GM18909 (cell line): ENCODE measurements around the gene ZDHHC22.

ENCODE experiments used
- ATAC-seq: cut with Tn5 transposase; IDR thresholded peaks from one replicate; pipeline ENCODE4 v1.9.1; 2021; ENCODE audit warnings: mild to moderate bottlenecking; ENCODE audit not compliant: unreplicated experiment, poor library complexity

Gene ZDHHC22

DNA sequence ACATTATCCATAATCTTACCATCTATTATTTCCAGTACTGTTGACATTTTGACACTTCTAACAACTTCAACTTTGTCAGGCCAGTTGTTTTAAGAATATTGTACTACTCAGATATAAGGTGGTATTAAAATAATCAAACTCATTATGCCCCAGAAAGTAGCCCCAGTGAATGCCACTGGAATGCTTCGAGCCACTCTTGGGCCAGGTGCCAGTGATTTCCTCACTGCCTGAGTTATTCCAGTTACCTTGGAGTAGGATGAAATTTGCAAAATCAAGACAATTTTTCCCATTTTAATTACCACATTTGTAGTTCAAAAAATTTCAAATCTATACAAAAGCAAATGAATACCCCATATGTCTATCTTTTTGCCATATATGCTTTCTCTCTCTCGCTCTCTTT lies 34.4 kb downstream of the ZDHHC22 start:
- no peak for ATAC-seq

GRCh38 chr14:77106666-77107065 lies 34.9 kb downstream of the ZDHHC22 start:
- no peak for ATAC-seq

GRCh38 chr14:77105145-77105939 lies 36.2 kb downstream of the ZDHHC22 start:
- no peak for ATAC-seq

GRCh38 chr14:77104393-77104792 lies 37.2 kb downstream of the ZDHHC22 start:
- no peak for ATAC-seq

DNA sequence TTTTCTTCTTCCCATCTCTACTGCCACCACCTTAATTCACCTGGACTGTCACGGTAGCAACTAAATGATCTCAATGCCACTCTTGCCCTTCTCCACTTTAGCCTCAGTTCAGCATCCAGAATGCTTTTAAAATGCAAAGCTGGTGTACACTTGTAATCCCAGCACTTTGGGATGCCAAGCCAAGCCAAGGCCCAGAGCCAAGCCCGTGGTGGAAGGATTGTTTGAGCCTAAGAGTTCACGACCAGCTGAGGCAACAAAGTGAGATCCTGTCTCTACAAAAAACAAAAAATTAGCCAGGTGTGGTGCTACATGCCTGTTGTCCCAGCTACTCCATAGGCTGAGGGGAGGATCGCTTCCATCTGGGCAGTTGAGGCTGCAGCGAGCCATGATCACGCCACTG lies 37.6 kb downstream of the ZDHHC22 start:
- ATAC-seq: no peak

GRCh38 chr14:77103475-77103874 lies 38.1 kb downstream of the ZDHHC22 start:
- ATAC-seq: no peak

DNA sequence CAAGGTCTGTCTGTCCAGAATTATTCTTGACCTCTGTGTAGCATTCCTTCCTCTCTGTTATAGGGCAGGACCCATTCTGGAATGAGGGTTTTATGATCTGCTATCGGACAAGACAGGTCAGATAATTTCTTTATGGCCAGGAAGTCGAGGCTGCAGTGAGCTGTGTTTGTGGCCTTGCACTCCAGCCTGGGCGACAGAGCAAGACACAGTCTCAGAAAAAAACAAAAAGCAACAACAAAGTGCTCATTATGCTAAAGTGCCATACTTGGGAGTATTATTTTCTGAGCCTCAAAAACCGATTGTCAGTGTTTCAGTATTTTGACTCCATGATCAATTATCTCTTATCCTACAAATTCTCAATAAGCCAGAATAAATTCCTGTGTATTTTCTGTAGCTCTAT lies 39.4 kb downstream of the ZDHHC22 start:
- no peak for ATAC-seq

DNA sequence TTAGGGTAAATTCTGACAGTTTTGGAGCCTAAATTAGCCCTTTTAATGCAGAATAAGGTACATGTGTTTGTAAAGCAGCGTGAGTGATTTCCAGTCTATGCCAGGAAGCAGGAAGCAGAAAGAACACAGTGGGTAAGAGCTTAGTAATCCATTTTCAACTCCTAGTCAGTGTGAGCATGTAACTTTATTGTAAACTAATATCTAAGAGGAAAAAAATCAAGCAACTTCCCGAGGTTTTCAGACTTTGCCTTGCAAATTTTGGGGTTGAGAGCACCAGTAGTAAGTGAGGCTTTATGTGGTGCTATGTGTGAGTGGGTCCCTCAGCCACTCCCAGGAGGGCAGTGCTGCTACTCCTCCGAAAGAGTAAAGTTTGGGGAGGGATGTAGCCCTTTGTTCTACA lies 40.6 kb downstream of the ZDHHC22 start:
- no peak for ATAC-seq

- no peak for ATAC-seq
These were observed 42.0 kb downstream of the ZDHHC22 start for GRCh38 chr14:77099425-77100167.

DNA sequence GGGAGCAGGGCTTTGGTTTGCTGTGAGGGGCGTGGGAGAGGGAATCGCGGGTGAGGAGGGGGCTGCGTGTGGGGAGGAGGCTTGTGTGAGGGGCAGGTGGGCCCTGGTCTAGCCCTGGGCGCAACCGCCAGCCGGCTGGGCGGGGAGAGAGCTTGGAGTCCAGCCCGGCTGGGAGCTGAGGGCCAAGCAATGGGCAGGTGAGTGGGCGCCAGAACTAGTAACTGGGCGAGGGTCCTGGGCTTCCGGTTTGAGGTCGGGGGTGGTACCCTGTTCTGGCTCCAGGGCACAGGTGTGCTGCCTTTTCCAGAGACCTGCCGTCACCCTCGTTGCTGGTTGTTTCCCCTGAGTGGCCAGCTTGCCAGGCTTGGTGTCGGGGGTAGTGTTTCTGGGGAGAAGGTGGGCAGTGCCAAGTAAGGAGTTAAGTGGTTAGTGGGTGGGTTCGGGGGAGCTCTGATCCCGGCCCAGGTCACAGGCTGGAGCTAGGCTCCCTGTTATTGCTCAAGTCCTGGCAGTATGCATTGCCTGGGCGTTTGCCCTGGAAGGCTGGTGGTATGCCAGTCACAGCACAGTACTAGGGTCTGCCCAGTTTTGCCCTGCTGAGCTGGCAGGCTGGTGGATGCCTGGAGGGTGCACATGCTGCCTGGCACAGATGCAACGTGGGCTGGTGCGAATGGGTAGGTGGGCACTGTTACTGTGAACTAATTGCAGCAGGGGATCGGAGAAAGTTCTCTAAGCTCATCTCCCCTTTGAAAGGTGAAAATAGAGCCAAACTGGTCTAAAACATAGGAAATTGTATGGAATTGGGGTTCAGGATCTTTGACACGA lies 42.9 kb downstream of the ZDHHC22 start:
- ATAC-seq: no peak

DNA sequence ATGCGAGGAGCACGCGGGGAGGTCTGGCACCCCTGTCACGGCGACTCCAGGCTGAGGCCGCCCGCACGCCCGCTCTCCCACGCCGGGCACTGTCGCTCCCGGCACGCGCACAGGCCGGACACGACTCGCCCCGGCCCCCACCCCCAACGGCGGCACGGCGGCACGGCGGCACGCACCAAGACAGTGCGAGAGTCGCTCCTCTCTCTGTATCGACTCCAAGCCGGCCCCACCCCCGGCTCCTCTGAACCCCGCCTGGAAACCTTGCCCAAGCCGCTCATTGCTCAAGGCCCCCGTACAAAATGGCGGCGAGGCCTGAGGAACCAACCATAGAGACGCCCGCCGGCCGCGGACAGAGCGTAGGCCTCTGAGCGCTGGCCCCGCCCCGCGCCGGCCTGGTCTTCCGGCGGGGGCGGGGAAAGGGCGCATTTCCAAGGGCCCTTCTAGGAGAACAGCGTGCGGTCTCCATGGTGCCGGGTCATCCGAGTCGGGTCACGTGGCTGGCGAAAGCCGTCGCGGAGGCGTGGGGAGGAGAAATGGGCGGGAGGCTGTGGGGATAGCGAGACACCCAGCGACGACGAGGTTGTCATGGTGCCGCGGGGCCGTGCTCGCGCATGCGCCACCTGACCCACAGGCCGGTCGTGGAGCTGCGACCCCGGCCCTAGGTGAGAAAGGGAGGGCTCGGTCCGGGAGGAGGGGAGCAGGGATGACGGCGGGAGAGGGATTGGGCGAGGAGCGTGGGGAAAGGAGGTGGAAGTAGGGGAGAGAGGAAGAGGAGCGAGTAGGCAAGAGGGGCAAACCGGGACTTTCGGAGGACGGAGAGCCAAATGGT lies 43.7 kb downstream of the ZDHHC22 start, which contains the start of gene CIPC:
Gene CIPC (plus strand): TSS at position 559 of the 829 bp plus-strand sequence. CDS start 7,451 bp downstream, outside the sequence.
- peak; percentile 88 for ATAC-seq

DNA sequence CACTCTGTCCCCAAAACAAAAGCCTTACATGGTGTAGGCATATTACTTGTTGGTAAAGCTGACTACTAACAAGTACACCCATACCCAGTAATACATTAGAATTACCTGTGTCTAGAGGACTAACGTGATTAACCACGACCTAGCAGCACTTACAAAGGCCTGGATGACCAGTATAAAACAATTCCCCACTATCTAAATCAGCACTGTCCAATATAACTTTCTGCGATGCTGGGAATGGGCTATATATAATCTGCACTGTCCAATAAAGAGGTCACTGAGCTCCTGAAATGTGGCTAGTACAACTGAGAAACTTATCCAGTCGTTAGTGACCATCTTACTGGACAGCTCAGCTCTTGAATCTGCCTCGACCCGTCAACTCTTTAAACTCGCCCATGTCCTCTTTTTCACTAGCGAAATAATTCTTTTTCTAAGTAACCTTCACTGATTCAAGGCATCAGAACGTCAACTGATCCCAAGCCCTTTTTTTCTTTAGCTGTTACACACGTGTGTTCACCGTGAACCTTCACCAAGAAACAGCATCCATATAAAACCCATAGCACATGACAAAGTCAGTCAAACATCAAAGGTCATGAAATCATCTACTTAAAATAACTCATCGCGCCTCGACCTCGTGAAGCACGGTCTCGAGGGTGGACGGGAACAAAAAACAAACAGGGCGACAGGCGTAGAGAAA lies 44.4 kb downstream of the ZDHHC22 start:
- no peak for ATAC-seq

GRCh38 chr14:77094672-77095284 lies 46.8 kb downstream of the ZDHHC22 start:
- no peak for ATAC-seq

DNA sequence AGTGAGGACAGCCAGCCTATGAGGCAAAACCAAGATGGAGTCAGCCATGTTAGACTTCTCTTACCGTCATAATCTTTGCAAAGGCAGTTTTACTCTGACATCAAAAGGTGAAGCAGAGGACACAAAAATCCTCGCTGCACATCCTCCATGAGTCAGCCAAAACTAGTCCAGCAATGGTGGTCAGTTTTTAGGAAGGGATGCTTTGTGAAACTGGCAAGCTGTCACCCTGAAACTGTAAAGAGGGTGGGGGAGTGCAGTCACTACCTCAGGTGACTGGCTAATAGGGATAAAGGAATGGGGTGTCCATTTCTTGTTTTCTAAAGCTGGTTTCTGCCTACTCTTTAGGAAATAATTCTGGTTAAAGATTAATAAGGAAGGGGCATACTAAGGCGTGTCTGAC lies 48.9 kb downstream of the ZDHHC22 start:
- no peak for ATAC-seq

- no peak for ATAC-seq
These were observed 50.1 kb downstream of the ZDHHC22 start for GRCh38 chr14:77091518-77091917.

DNA sequence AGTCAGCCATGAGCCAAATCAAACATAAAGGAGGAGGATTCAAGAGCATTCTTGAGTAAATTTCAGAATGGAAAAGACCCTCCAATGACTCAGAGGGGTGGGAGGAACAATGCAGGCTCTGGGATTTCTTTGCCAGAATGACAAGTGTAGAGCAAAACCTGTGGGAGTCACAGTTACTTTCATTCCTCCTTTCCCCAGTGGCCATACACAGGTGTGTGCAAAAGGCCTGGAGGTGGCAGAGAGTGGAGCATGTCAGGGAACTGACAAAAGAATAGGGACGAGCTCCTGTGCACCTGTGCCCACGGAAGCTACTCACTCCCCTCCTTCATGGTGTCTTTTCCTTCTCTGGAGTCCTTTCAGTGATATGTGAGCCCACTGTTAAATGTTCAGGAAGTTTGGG lies 52.9 kb downstream of the ZDHHC22 start:
- ATAC-seq: no peak

DNA sequence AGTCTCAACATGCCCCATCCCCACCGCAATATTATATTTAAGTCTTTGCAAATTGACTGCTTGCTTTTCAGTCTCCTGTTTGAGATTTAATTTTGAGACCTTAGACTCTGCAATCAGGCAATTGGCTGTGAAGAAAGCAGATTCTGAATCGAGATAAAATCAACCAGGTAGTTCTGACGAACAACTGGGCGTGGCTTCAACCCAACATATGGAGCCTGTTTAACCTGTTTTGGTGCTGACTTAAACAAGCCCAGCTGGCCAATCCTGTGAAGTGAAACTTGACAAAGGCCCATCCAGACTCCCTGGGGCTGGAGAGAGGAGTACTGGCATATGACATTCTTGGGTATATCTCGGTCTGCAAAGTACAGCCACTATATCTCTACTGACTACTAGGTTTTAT lies 53.4 kb downstream of the ZDHHC22 start:
- ATAC-seq: no peak

- no peak for ATAC-seq
These were observed 54.0 kb downstream of the ZDHHC22 start for GRCh38 chr14:77087631-77088030.

DNA sequence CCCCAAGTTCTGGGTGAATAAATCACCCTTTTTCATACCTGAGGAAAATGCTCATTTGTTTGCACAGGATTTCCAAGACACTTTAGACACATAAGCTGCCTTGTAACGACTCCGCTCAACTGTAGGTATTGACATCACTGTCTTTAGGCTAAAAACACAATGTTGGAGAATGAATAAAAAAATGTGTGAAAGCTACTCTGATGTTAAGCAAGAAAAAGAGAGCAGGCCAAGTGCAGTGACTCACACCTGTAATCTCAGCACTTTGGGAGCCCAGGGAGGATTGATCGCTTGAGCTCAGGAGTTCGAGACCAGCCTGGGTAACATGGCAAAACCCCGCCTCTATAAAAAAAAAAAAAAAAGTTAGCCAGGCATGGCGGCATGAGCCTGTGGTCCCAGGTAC lies 54.6 kb downstream of the ZDHHC22 start:
- no peak for ATAC-seq
